ENCODE data around the gene CHN2.

- TF ChIP-seq CTCF (conservative IDR thresholded peaks at IDR 0.05; ENCODE audit: low read depth, low read length), result no peak
- no peak for TF ChIP-seq EZH2 (IDR thresholded peaks at IDR 0.05; ENCODE audit: borderline replicate concordance, low read depth, low read length, poor library complexity, severe bottlenecking)
Observed at GRCh38 chr7:29255906-29256692, 61.5 kb downstream of the CHN2 start.

All from A673 (cell line).